OCI-LY3 (cell line): ENCODE results near the gene FAH.

Source experiments
- H2AFZ ChIP-seq: fragments of 200-600, 300-600 bp; shearing (Covaris generic); 2 replicates; pipeline ENCODE4 v1.6.0; 2014; ENCODE audit warnings: antibody characterized with exemption, low read depth, low read length
- H3K27ac ChIP-seq: fragments of 200-600, 300-600 bp; sonication (generic); 2 replicates; pipeline ENCODE4 v1.5.1; 2014; ENCODE audit warnings: mild to moderate bottlenecking, low read length, moderate library complexity, mixed read lengths
- H3K27me3 ChIP-seq: fragments of 200-600, 300-600 bp; sonication (generic); 2 replicates; pipeline ENCODE4 v1.6.1; 2014; ENCODE audit warnings: low read depth, low read length, mixed read lengths
- H3K36me3 ChIP-seq: fragments of 200-600, 300-600 bp; sonication (generic); replicated peaks from 2 replicates; pipeline ENCODE3; 2014; ENCODE audit warnings: low read depth, low read length, mixed read lengths
- H3K4me1 ChIP-seq: fragments of 300-600, 200-600 bp; sonication (generic); 2 replicates; pipeline ENCODE4 v1.6.1; 2014; ENCODE audit warnings: low read length, mixed read lengths
- H3K4me2 ChIP-seq: fragments of 200-600, 300-600 bp; sonication (generic); 2 replicates; pipeline ENCODE4 v1.6.1; 2014; ENCODE audit warnings: low read length, mixed read lengths
- H3K4me3 ChIP-seq: fragments of 300-600, 200-600 bp; sonication (generic); 2 replicates; pipeline ENCODE4 v1.5.1; 2014; ENCODE audit warnings: antibody characterized with exemption, mild to moderate bottlenecking, low read length, moderate library complexity
- H3K79me2 ChIP-seq: fragments of 300-600, 200-600 bp; shearing (Covaris generic); 2 replicates; pipeline ENCODE4 v1.6.1; 2014; ENCODE audit warnings: mild to moderate bottlenecking, low read length, mixed read lengths
- H3K9ac ChIP-seq: fragments of 300-600, 200-600 bp; shearing (Covaris generic); 2 replicates; pipeline ENCODE4 v1.6.0; 2014; ENCODE audit warnings: mild to moderate bottlenecking, low read length, moderate library complexity
- H3K9me3 ChIP-seq: fragments of 200-600, 300-600 bp; shearing (Covaris generic); 2 replicates; pipeline ENCODE4 v1.6.1; 2014; ENCODE audit warnings: low read length, mixed read lengths; ENCODE audit not compliant: insufficient read depth
- H4K20me1 ChIP-seq: fragments of 200-600, 300-600 bp; sonication (generic); 2 replicates; pipeline ENCODE4 v1.6.1; 2016; ENCODE audit warnings: low read length, mixed read lengths; ENCODE audit not compliant: insufficient read depth
- EZH2phosphoT487 ChIP-seq: fragments of 200-600 bp; shearing (Covaris generic); IDR thresholded peaks from 2 replicates; pipeline ENCODE4 v1.6.1; 2018; ENCODE audit warnings: antibody characterized with exemption, mixed run types, low read depth
- TF ChIP-seq, protein P1 (sequence below): fragments of 200-600, 300-600 bp; sonication (generic); IDR thresholded peaks from 2 replicates; pipeline ENCODE4 v1.5.1; 2014; ENCODE audit warnings: antibody characterized with exemption, low read length, low read depth

Gene FAH

DNA sequence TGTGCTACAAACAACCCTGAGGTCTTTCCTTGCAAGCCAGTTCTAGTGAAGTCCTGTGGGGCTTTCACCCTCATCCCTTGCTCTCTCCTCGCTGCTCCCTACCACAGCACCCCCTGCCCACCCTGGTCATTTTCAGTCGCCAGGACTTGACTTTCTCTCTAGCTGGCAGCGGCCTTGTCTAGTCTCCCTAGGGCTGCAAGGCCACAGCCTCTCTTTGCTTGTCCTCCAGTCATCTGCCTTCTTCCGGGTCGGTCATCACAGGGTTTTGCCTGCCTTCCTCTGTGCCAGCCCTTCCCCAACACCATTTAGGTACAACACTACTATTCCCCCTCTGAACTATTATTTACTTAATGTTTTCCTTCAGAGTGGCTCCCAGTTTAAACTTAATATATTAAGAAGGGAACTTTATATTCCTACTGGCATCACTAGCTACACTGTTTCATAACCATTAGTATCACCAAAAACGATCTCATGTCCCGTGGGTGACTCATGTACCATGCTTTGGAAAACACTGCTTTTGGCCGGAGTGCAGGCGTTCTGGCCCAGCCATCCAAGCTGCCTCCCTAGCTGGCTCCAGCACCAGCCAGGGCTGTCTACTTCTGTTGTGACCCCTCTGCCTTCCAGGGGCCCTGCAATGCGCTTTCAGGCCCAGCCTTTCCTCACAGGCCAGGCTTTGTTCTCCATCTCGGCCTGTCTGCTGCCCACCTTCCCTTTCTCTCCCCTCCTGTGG is 21.4 kb downstream of the FAH start:
- Histone ChIP-seq H3K27ac (no peak overlapping the region), H3K27me3 (no peaks in the 10 kb centered on the region), H4K20me1 (no peaks in the 10 kb centered on the region), H3K4me2 (no peak overlapping the region), H3K79me2 (no peaks in the 10 kb centered on the region), H3K4me1 (0 out of 2 replicates have a peak, but pooled peaks cover 4% of the 10 kb centered on the region), H3K9ac (no peak overlapping the region), H3K36me3 (no peaks in the 10 kb centered on the region), H2AFZ (no peak overlapping the region), H3K4me3 (no peak overlapping the region), H3K9me3 (no peaks in the 10 kb centered on the region)
- no peak for TF ChIP-seq EZH2phosphoT487
- TF ChIP-seq, protein P1, sequence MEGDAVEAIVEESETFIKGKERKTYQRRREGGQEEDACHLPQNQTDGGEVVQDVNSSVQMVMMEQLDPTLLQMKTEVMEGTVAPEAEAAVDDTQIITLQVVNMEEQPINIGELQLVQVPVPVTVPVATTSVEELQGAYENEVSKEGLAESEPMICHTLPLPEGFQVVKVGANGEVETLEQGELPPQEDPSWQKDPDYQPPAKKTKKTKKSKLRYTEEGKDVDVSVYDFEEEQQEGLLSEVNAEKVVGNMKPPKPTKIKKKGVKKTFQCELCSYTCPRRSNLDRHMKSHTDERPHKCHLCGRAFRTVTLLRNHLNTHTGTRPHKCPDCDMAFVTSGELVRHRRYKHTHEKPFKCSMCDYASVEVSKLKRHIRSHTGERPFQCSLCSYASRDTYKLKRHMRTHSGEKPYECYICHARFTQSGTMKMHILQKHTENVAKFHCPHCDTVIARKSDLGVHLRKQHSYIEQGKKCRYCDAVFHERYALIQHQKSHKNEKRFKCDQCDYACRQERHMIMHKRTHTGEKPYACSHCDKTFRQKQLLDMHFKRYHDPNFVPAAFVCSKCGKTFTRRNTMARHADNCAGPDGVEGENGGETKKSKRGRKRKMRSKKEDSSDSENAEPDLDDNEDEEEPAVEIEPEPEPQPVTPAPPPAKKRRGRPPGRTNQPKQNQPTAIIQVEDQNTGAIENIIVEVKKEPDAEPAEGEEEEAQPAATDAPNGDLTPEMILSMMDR = no peak

DNA sequence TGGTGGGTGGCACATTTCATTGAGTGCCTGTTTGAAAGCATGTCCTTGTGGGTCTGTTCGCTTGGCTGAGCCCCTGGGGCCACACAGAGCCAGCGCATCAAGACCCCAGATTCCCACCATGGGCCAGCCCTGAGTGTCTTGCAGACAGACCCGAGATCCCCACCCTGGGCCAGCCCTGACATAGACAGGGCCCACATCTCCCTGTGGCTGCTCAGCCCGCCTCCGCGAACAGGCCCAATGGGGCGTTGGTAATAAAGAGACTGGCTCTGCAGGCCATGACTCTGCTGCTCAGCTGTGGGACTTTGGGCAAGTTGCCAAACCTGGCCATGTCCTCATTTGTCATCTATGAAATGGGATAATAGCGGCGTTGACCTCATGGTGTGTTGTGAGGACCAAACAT is 22.6 kb downstream of the FAH start:
- 0 out of 2 replicates have a peak, but pooled peaks cover 6% of the 10 kb centered on the region for H3K4me1 ChIP-seq
- H4K20me1 ChIP-seq = no peaks in the 10 kb centered on the region
- no peaks in the 10 kb centered on the region for H3K79me2 ChIP-seq
- no peak overlapping the region for H2AFZ ChIP-seq
- no peak overlapping the region for H3K9ac ChIP-seq
- H3K27me3 ChIP-seq = no peaks in the 10 kb centered on the region
- TF ChIP-seq, protein P1 = no peak
- no peak for TF ChIP-seq EZH2phosphoT487
- H3K9me3 ChIP-seq = no peaks in the 10 kb centered on the region
- H3K4me3 ChIP-seq = no peak overlapping the region
- H3K36me3 ChIP-seq = no peaks in the 10 kb centered on the region
- H3K27ac ChIP-seq = no peak overlapping the region
- H3K4me2 ChIP-seq = no peak overlapping the region

DNA sequence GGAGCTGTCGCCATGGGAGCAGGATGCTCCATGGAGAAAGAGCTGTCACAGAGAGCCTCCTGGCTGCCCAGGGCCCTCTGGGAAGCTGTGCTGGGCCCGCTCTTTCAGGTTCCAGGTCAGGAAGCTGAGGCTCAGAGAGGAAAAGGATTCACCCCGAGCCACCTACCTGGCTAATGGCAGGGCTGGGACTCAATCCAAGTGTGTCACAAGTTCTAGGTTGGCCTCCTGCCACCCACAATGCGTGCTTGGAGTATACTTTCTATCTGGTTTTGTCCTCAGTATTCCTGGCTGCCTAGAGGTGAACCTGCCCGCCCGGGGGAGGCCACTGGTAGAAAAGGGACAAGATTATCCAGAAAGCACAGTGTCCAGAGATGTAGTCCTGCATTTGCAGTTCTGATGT is 23.6 kb downstream of the FAH start:
- H3K36me3 ChIP-seq = no peaks in the 10 kb centered on the region
- H3K4me2 ChIP-seq = no peak overlapping the region
- H3K27me3 ChIP-seq = no peaks in the 10 kb centered on the region
- H3K27ac ChIP-seq = no peak overlapping the region
- no peak overlapping the region for H2AFZ ChIP-seq
- H3K9ac ChIP-seq = no peak overlapping the region
- no peaks in the 10 kb centered on the region for H3K9me3 ChIP-seq
- H3K4me1 ChIP-seq = 0 out of 2 replicates have a peak, but pooled peaks cover 6% of the 10 kb centered on the region
- H3K79me2 ChIP-seq = no peaks in the 10 kb centered on the region
- no peak overlapping the region for H3K4me3 ChIP-seq
- no peaks in the 10 kb centered on the region for H4K20me1 ChIP-seq
- TF ChIP-seq EZH2phosphoT487 = no peak
- TF ChIP-seq, protein P1 = no peak

DNA sequence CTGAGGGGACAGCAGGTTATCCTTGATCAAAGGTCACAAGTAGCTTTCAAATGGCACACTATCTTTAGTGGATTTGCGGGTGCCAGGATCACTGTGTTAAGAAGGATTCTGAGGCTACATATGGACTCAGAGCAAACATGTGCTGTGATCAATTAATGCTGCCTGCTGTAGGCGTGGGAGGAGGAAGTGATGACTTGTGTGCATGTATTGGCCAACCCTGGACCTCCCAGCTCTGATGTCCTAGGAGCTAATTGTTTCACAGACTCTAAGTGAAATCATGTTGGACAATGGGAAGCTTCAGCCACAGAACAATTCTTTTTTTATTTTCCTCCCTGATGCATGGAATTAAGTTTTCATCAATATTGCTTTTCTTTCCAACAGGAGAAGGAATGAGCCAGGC is 24.4 kb downstream of the FAH start:
- Histone ChIP-seq H3K27ac (no peak overlapping the region), H3K36me3 (no peaks in the 10 kb centered on the region)

More for the DNA sequence above, 24.4 kb downstream of the FAH start:
- Histone ChIP-seq H2AFZ (no peak overlapping the region), H3K27me3 (no peaks in the 10 kb centered on the region), H3K9me3 (no peaks in the 10 kb centered on the region), H3K4me2 (no peak overlapping the region), H4K20me1 (no peaks in the 10 kb centered on the region), H3K4me1 (0 out of 2 replicates have a peak, but pooled peaks cover 6% of the 10 kb centered on the region), H3K9ac (no peak overlapping the region), H3K79me2 (no peaks in the 10 kb centered on the region), H3K4me3 (no peak overlapping the region)
- TF ChIP-seq, protein P1 = no peak
- no peak for TF ChIP-seq EZH2phosphoT487
